ENCODE measurements around the gene EXT2. TPM values are rescaled to one million over a fixed set of nuclear protein-coding genes. Genes with fewer than 3 reads are reported as not detected.

EXT2 gene
- total RNA-seq, 1 experiment from 2014 or later = 42.9 TPM

DNA sequence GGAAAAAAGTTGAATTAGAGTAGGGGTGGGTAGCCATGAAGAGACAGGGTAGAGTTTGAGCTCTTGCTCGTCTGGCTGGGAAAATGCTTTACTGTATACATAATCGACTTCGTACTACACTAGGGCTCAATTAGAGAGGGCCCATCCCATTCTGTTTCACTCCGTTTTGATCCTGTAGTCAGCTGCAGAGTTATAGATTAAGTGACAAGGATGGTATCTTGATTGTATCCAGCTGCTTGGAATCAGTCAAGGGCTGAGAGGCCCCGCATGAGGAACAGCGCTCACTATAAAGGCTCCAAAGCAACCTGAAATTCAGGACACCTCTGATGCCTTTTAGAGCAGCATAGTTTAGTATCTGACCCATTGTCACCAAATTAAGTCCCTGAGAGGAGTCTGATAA lies 132.9 kb downstream of the EXT2 start:
- no peaks in the 10 kb centered on the region for H3K27me3 ChIP-seq (ENCODE audit: insufficient read depth, low read length)
- Mint-ChIP-seq H3K27ac (no peak overlapping the region), H3K4me3 (no peak overlapping the region), H3K9me3 (no peaks in the 10 kb centered on the region), H3K4me1 (no peaks in the 10 kb centered on the region), H3K27me3 (ENCODE audit: low read depth) (no peaks in the 10 kb centered on the region), H3K36me3 (ENCODE audit: insufficient read depth in 1 of 3, low read depth in 3 of 3) (peaks cover 0 to 2% (median 0%) of the 10 kb centered on the region in 3 experiments; a peak in 1 of 7 replicates)
- H2BK20ac ChIP-seq (ENCODE audit: low read depth, low read length, poor library complexity, severe bottlenecking) = no peak overlapping the region
- no peak for DNase-seq
- no peak overlapping the region for H2BK5ac ChIP-seq (ENCODE audit: insufficient read length, low read length)
- no peaks in the 10 kb centered on the region for H3K9me3 ChIP-seq (ENCODE audit: control insufficient read depth, low read depth, low read length)
- H3K79me1 ChIP-seq (ENCODE audit: insufficient read depth, low read depth, low read length, poor library complexity, severe bottlenecking) = no peaks in the 10 kb centered on the region
- TF ChIP-seq, protein P1, sequence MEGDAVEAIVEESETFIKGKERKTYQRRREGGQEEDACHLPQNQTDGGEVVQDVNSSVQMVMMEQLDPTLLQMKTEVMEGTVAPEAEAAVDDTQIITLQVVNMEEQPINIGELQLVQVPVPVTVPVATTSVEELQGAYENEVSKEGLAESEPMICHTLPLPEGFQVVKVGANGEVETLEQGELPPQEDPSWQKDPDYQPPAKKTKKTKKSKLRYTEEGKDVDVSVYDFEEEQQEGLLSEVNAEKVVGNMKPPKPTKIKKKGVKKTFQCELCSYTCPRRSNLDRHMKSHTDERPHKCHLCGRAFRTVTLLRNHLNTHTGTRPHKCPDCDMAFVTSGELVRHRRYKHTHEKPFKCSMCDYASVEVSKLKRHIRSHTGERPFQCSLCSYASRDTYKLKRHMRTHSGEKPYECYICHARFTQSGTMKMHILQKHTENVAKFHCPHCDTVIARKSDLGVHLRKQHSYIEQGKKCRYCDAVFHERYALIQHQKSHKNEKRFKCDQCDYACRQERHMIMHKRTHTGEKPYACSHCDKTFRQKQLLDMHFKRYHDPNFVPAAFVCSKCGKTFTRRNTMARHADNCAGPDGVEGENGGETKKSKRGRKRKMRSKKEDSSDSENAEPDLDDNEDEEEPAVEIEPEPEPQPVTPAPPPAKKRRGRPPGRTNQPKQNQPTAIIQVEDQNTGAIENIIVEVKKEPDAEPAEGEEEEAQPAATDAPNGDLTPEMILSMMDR (conservative IDR thresholded peaks at IDR 0.05) = no peak
- H3K14ac ChIP-seq (ENCODE audit: insufficient read depth, low read length) = no peak overlapping the region
- H3K4me2 ChIP-seq (ENCODE audit: insufficient read depth, insufficient read length, low read length) = no peak overlapping the region
- no peaks in the 10 kb centered on the region for H3K4me1 ChIP-seq (ENCODE audit: insufficient read depth, low read length)
- H3K18ac ChIP-seq (ENCODE audit: insufficient read length, low read depth, low read length) = no peak overlapping the region
- H4K91ac ChIP-seq (ENCODE audit: insufficient read length, low read depth, low read length) = no peak overlapping the region
- no CpG with 5 or more reads among the region's 6 CpGs for WGBS (ENCODE audit: extremely low coverage, insufficient read length, low lambda C conversion rate)
- H3K27ac ChIP-seq (ENCODE audit: insufficient read length, low read depth, low read length) = no peak overlapping the region
- H2AK5ac ChIP-seq (ENCODE audit: insufficient read length, low read length) = no peak overlapping the region
- H3T11ph ChIP-seq (ENCODE audit: low read length) = no peak overlapping the region
- no peak overlapping the region for H4K5ac ChIP-seq (ENCODE audit: insufficient read length, low read depth, low read length)
- no peaks in the 10 kb centered on the region for H3K79me2 ChIP-seq (ENCODE audit: insufficient read depth, low read length)
- H3K9ac ChIP-seq (ENCODE audit: extremely low read depth, insufficient read length, low read length) = no peak overlapping the region
- no peak overlapping the region for H2BK15ac ChIP-seq (ENCODE audit: low read depth, low read length)
- no peak overlapping the region for H3K56ac ChIP-seq (ENCODE audit: insufficient read length, low read depth, low read length)
- no peak overlapping the region for H3K4ac ChIP-seq (ENCODE audit: low read depth, low read length)
- no peak overlapping the region for H2BK12ac ChIP-seq (ENCODE audit: insufficient read length, low read depth, low read length)
- no peaks in the 10 kb centered on the region for H3K23me2 ChIP-seq (ENCODE audit: insufficient read length, low read depth, low read length, poor library complexity, severe bottlenecking)
- H4K20me1 ChIP-seq (ENCODE audit: control insufficient read depth, insufficient read depth, insufficient read length) = no peaks in the 10 kb centered on the region
- no peak overlapping the region for H2AFZ ChIP-seq (ENCODE audit: low read length)
- H4K8ac ChIP-seq (replicated peaks; ENCODE audit: insufficient read length, low read depth, low read length) = no peak overlapping the region
- H2BK120ac ChIP-seq (ENCODE audit: low read depth, low read length, poor library complexity, severe bottlenecking) = no peak overlapping the region
- no peak overlapping the region for H3K23ac ChIP-seq (ENCODE audit: insufficient read length, low read depth, low read length)
